Parathyroid adenoma (tissue), 2 donors: ENCODE results near the gene STX16.
A peak's percentile ranks its signal among the peaks of the same experiment; 100 is the strongest.

ENCODE experiments used
- H2AFZ ChIP-seq: fragments of 300-600 bp; sonication (generic); one replicate; pipeline ENCODE4 v1.7.0; 2017; ENCODE audit warnings: antibody characterized with exemption, mild to moderate bottlenecking
- H3K27ac ChIP-seq: fragments of 300-600 bp; sonication (generic); one replicate; pipeline ENCODE4 v1.7.0; 2017
- H3K27me3 ChIP-seq: fragments of 300-600 bp; sonication (generic); one replicate; pipeline ENCODE4 v1.7.0; 2017; ENCODE audit warnings: low read length; ENCODE audit not compliant: control insufficient read depth, insufficient read depth
- H3K36me3 ChIP-seq: fragments of 300-600 bp; sonication (generic); one replicate; pipeline ENCODE4 v1.7.0; 2017; ENCODE audit warnings: low read length; ENCODE audit not compliant: control insufficient read depth, insufficient read depth
- H3K4me1 ChIP-seq: fragments of 300-600 bp; sonication (generic); one replicate; pipeline ENCODE4 v1.7.0; 2017; ENCODE audit warnings: control low read depth
- H3K4me2 ChIP-seq: fragments of 300-600 bp; sonication (generic); one replicate; pipeline ENCODE4 v1.7.0; 2017; ENCODE audit warnings: low read length
- H3K4me3 ChIP-seq: fragments of 300-600 bp; sonication (generic); one replicate; pipeline ENCODE4 v1.7.0; 2017; ENCODE audit warnings: low read depth, low read length
- H3K79me2 ChIP-seq: fragments of 300-600 bp; sonication (generic); one replicate; pipeline ENCODE4 v1.7.0; 2017; ENCODE audit warnings: control low read depth
- H3K9ac ChIP-seq: fragments of 300-600 bp; sonication (generic); one replicate; pipeline ENCODE4 v1.7.0; 2017; ENCODE audit warnings: mild to moderate bottlenecking
- H3K9me3 ChIP-seq: fragments of 300-600 bp; sonication (generic); one replicate; pipeline ENCODE4 v1.7.0; 2017; ENCODE audit warnings: low read length; ENCODE audit not compliant: control insufficient read depth
- CTCF ChIP-seq: fragments of 300-600 bp; sonication (generic); IDR thresholded peaks from one replicate; pipeline ENCODE4 v1.7.0; 2017; ENCODE audit warnings: antibody characterized with exemption, mild to moderate bottlenecking
- donor health status: primary hyperparathyroidism.

STX16 gene

GRCh38 chr20:58651559-58651945, 469 bp downstream of the STX16 start:
- Histone ChIP-seq H3K27ac (peak overlapping the region; percentile 89), H2AFZ (peak overlapping the region; percentile 98), H3K4me2 (peak overlapping the region; percentile 98), H3K4me3 (peak overlapping the region; percentile 85), H3K9me3 (no peaks in the 10 kb centered on the region), H3K27me3 (no peaks in the 10 kb centered on the region), H3K4me1 (peaks cover 9% of the 10 kb centered on the region), H3K9ac (peak overlapping the region; percentile 65), H3K36me3 (no peaks in the 10 kb centered on the region), H3K79me2 (peaks cover 28% of the 10 kb centered on the region)
- TF ChIP-seq CTCF: no peak

GRCh38 chr20:58651946-58652605, 993 bp downstream of the STX16 start:
- Histone ChIP-seq H2AFZ (peak overlapping the region; percentile 98), H3K27me3 (no peaks in the 10 kb centered on the region), H3K9me3 (no peaks in the 10 kb centered on the region), H3K27ac (peak overlapping the region; percentile 89), H3K79me2 (peaks cover 28% of the 10 kb centered on the region), H3K4me2 (peak overlapping the region; percentile 98), H3K36me3 (no peaks in the 10 kb centered on the region), H3K9ac (peak overlapping the region; percentile 65), H3K4me1 (peaks cover 9% of the 10 kb centered on the region), H3K4me3 (peak overlapping the region; percentile 85)
- TF ChIP-seq CTCF: no peak

GRCh38 chr20:58652606-58653294, 1.7 kb downstream of the STX16 start:
- H2AFZ ChIP-seq: peak overlapping the region; percentile 98
- H3K27ac ChIP-seq: peak overlapping the region; percentile 89
- no peaks in the 10 kb centered on the region for H3K27me3 ChIP-seq
- peaks cover 9% of the 10 kb centered on the region for H3K4me1 ChIP-seq
- peak overlapping the region; percentile 98 for H3K4me2 ChIP-seq
- peaks cover 28% of the 10 kb centered on the region for H3K79me2 ChIP-seq
- H3K4me3 ChIP-seq: peak overlapping the region; percentile 85
- no peaks in the 10 kb centered on the region for H3K9me3 ChIP-seq
- no peaks in the 10 kb centered on the region for H3K36me3 ChIP-seq
- TF ChIP-seq CTCF: no peak
- peak overlapping the region; percentile 65 for H3K9ac ChIP-seq

- H3K36me3 ChIP-seq: no peaks in the 10 kb centered on the region
- H3K4me1 ChIP-seq: peaks cover 9% of the 10 kb centered on the region
- no peaks in the 10 kb centered on the region for H3K9me3 ChIP-seq
- H3K79me2 ChIP-seq: peaks cover 30% of the 10 kb centered on the region
- no peak for TF ChIP-seq CTCF
- H3K9ac ChIP-seq: no peak overlapping the region
- H3K4me3 ChIP-seq: no peak overlapping the region
- no peaks in the 10 kb centered on the region for H3K27me3 ChIP-seq
- no peak overlapping the region for H2AFZ ChIP-seq
- H3K27ac ChIP-seq: no peak overlapping the region
- H3K4me2 ChIP-seq: no peak overlapping the region
Measured at GRCh38 chr20:58654337-58654736, 3.3 kb downstream of the STX16 start.
